NCI-H146 treated with DMSO at 0.1 percent for 48 hours (cell line): ENCODE data around the gene GSTK1.
A peak's percentile ranks its signal among the peaks of the same experiment; 100 is the strongest.
"Not testable (repeated sequence)": the region's sequence is repeated elsewhere in the genome, so short reads cannot be mapped to it uniquely, and the experiment has no call there.

Experiments
- DNase-seq: peaks from one replicate; lab custom pipeline; 2025; ENCODE audit not compliant: unreplicated experiment; lab: John Stamatoyannopoulos, UW

GSTK1 gene

GRCh38 chr7:143265017-143265693 is 1.9 kb downstream of the GSTK1 start:
- DNase-seq, result no peak

- no peak for DNase-seq
Observed at GRCh38 chr7:143269251-143269650, 6.0 kb downstream of the GSTK1 start.

GRCh38 chr7:143271240-143271639 is 8.0 kb downstream of the GSTK1 start:
- no peak for DNase-seq

- no peak for DNase-seq
Observed at GRCh38 chr7:143272871-143273270, 9.6 kb downstream of the GSTK1 start.

GRCh38 chr7:143279186-143280098 is 16.2 kb downstream of the GSTK1 start:
- no peak for DNase-seq

- no peak for DNase-seq
Observed at GRCh38 chr7:143280160-143280559, 16.9 kb downstream of the GSTK1 start.

- no peak for DNase-seq
Observed at GRCh38 chr7:143280566-143280965, 17.3 kb downstream of the GSTK1 start.

- DNase-seq, result no peak
Observed at GRCh38 chr7:143281529-143281928, 18.3 kb downstream of the GSTK1 start.

- no peak for DNase-seq
Observed at GRCh38 chr7:143282124-143282523, 18.9 kb downstream of the GSTK1 start.

GRCh38 chr7:143283381-143283780 is 20.1 kb downstream of the GSTK1 start:
- no peak for DNase-seq

GRCh38 chr7:143284591-143285469 is 21.6 kb downstream of the GSTK1 start, which contains the start of gene TMEM139:
TSS of gene TMEM139 (plus strand) at chr7:143284958. CDS start at chr7:143285958, 1,000 bp downstream.
- DNase-seq, result peak; percentile 18

- no peak for DNase-seq
Observed at GRCh38 chr7:143285470-143285778, 22.2 kb downstream of the GSTK1 start.

- no peak for DNase-seq
Observed at GRCh38 chr7:143285806-143286521, 22.7 kb downstream of the GSTK1 start.

GRCh38 chr7:143286522-143286890 is 23.3 kb downstream of the GSTK1 start:
- DNase-seq, result no peak

- no peak for DNase-seq
Observed at GRCh38 chr7:143287339-143287934, 24.2 kb downstream of the GSTK1 start.

GRCh38 chr7:143287935-143288826 is 24.9 kb downstream of the GSTK1 start, which contains the start of gene CASP2:
TSS of gene CASP2 (plus strand) at chr7:143288351. CDS start at chr7:143288456, 105 bp downstream.
- DNase-seq, result peak; percentile 90

GRCh38 chr7:143288836-143289235 is 25.6 kb downstream of the GSTK1 start:
- no peak for DNase-seq

- DNase-seq, result no peak
Observed at GRCh38 chr7:143289421-143289820, 26.2 kb downstream of the GSTK1 start.

- DNase-seq, result not testable (repeated sequence)
Observed at GRCh38 chr7:143289888-143290287, 26.6 kb downstream of the GSTK1 start.
